HG03342 (cell line): Measurements from ENCODE around the gene TSPAN18.

Source experiments
- ATAC-seq: cut with Tn5 transposase; IDR thresholded peaks from one replicate; pipeline ENCODE4 v1.9.1; 2021; ENCODE audit warnings: mild to moderate bottlenecking, moderate library complexity; ENCODE audit not compliant: unreplicated experiment

The TSPAN18 gene

GRCh38 chr11:44758983-44759382 lies 32.2 kb downstream of the TSPAN18 start:
- ATAC-seq, result no peak

DNA sequence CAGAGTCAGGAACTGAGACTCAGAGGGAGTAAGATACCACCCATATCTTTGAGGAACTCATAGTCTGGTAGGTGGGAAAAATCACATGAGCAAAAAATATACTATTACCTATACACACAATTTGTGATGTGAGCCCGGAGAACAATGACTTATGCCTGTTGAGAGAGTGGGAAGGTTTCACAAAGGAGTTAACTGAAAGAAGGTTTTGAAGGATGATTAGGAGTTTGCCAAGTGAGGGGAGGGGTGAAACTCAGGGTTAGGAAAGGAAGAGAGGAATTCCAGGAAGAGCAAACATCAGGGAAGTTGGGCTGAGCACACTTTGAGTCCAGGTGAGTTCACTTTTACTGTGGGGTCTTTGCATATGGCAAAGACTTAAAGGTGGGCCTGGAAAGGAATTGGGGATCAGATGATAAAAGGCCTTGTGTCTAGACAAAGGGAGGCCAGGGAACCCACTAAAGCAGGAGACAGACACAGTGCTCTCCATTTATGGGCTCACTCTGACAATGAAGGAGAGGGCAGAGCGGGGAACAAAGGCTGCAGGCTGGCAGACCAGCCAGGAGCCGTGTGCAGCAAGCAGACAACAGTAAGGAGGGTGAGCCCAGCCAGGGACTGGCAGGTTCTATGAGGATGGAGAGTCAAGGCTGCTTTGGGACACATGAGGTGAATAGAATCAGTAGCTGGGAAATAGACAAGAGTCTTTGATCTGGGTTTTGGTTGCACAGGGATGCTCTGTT lies 33.1 kb downstream of the TSPAN18 start:
- no peak for ATAC-seq

DNA sequence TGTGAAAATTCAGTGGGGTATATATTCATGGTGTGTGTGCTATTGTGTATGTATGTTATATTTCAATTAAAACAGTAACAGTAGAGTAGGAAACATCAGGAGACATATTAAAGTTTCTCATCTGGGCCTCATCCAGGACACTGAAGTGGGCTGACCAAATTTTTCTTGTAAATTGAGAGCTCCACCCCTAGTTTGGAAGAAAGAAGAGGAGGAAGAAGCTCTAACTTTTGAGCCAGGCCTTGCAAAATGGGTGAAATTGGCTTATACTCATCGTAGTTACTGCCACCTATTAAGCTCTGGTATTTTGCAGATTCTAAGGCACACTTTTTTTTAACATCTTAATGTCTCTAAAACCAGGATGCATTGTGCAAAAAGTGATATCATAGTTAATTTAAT lies 33.7 kb downstream of the TSPAN18 start:
- no peak for ATAC-seq

GRCh38 chr11:44760917-44761550 lies 34.3 kb downstream of the TSPAN18 start:
- ATAC-seq, result no peak

GRCh38 chr11:44761551-44761961 lies 34.8 kb downstream of the TSPAN18 start:
- ATAC-seq, result no peak

GRCh38 chr11:44763121-44763820 lies 36.5 kb downstream of the TSPAN18 start:
- ATAC-seq, result no peak

- no peak for ATAC-seq
Measured at GRCh38 chr11:44764583-44764982, 37.8 kb downstream of the TSPAN18 start.

- no peak for ATAC-seq
Measured at GRCh38 chr11:44765026-44765595, 38.3 kb downstream of the TSPAN18 start.

DNA sequence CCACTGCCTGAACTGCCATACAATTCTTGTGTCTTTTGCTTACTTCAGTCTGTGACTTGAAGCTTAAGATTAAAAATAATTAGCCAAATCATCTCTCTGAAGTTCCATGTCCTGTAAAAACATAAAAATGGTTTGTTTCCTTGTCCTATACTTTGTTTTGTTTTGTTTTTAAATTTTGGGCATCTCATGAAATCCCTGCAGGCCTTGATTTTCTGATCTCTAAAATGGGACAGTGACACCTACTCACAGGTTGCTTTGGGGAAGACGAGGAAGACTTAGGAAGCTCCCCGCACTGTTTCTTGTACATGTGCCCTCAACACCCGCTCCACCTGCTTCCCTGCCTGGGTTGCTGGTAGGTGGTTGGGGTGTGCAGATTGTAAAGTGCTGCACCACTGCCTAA lies 38.9 kb downstream of the TSPAN18 start:
- ATAC-seq, result no peak

- no peak for ATAC-seq
Measured at GRCh38 chr11:44766112-44766971, 39.6 kb downstream of the TSPAN18 start.

- no peak for ATAC-seq
Measured at GRCh38 chr11:44766972-44767278, 40.2 kb downstream of the TSPAN18 start.

- no peak for ATAC-seq
Measured at GRCh38 chr11:44767421-44767820, 40.7 kb downstream of the TSPAN18 start.

GRCh38 chr11:44770401-44770800 lies 43.6 kb downstream of the TSPAN18 start:
- no peak for ATAC-seq

- ATAC-seq, result no peak
Measured at GRCh38 chr11:44771252-44771734, 44.5 kb downstream of the TSPAN18 start.

GRCh38 chr11:44771841-44772240 lies 45.1 kb downstream of the TSPAN18 start:
- ATAC-seq, result no peak

GRCh38 chr11:44773351-44773965 lies 46.7 kb downstream of the TSPAN18 start:
- ATAC-seq, result no peak

DNA sequence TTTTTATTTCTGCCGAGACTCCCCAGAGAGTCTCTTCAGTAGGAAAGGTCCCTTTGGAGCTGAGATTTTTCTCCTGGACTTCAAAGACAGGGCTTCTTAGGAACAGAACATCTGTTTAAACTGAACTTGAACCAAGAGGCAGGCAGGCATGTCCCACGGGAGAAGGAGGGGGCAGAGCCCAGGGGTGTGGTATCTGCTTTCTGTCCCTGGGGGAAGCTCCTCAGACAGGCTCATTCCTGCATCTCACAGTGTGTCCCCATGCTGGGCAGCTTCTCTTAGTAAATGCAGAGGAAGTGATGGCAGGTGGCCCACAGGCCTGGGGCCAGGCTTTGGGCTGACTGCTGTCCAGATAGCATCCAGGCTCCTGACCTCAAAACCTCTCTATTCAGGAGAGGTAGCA lies 47.3 kb downstream of the TSPAN18 start:
- ATAC-seq, result no peak

DNA sequence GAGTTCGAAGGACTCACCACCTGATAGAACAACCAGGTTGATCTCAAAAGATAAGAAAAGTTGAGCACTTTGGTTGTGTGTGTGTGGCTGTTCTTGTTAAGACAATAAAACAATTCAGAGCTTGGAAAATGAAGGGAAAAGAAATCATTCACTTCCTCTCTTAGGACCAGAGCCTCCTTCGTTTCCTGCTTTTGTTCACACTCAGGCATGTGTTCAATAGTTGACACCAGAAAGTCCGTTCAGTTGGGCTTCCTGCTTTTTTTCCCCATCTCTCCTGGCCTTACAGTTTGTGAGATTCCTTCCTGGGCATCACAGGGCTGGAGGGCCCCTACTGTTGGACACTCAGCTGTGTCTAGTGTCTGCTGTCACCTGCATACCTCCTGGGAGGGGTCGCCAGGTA lies 48.0 kb downstream of the TSPAN18 start:
- no peak for ATAC-seq

GRCh38 chr11:44775366-44775984 lies 48.7 kb downstream of the TSPAN18 start:
- no peak for ATAC-seq

- ATAC-seq, result no peak
Measured at GRCh38 chr11:44775985-44776446, 49.3 kb downstream of the TSPAN18 start.
